Smooth muscle cell (in vitro differentiated cells): ENCODE measurements around the gene TPX2. TPM values are rescaled to one million over a fixed set of nuclear protein-coding genes. Genes with fewer than 3 reads are reported as not detected.

Experiments
- DNase-seq: peaks from one replicate; lab custom pipeline; 2025; ENCODE audit not compliant: unreplicated experiment; lab: John Stamatoyannopoulos, UW
- H2AFZ ChIP-seq: fragments of 200-600 bp; sonication (generic); 2 replicates; pipeline ENCODE4 v1.6.0; 2016; ENCODE audit warnings: antibody characterized with exemption, low read depth, mild to moderate bottlenecking
- H3F3A ChIP-seq: fragments of 200-600 bp; sonication (generic); 2 replicates; pipeline ENCODE4 v1.6.0; 2017; ENCODE audit warnings: antibody characterized with exemption, low read depth
- H3K27ac ChIP-seq: fragments of 200-600 bp; sonication (generic); 2 replicates; pipeline ENCODE4 v1.5.1; 2016; ENCODE audit warnings: low read depth, mild to moderate bottlenecking
- H3K27me3 ChIP-seq: fragments of 200-600 bp; sonication (generic); 2 replicates; pipeline ENCODE4 v1.6.1; 2016; ENCODE audit warnings: low read depth, mild to moderate bottlenecking
- H3K36me3 ChIP-seq: fragments of 200-600 bp; sonication (generic); 2 replicates; pipeline ENCODE4 v1.5.1; 2016; ENCODE audit warnings: low read depth
- H3K4me1 ChIP-seq: fragments of 200-600 bp; sonication (generic); 2 replicates; pipeline ENCODE4 v1.5.1; 2016; ENCODE audit warnings: low read depth
- H3K4me2 ChIP-seq: fragments of 200-600 bp; sonication (generic); 2 replicates; pipeline ENCODE4 v1.6.0; 2016; ENCODE audit warnings: mild to moderate bottlenecking
- H3K4me3 ChIP-seq: fragments of 200-600 bp; sonication (generic); 2 replicates; pipeline ENCODE4 v1.5.1; 2016; ENCODE audit warnings: mild to moderate bottlenecking
- H3K79me2 ChIP-seq: fragments of 200-600 bp; sonication (generic); 2 replicates; pipeline ENCODE4 v1.6.0; 2016; ENCODE audit warnings: low read depth, mild to moderate bottlenecking
- H3K9ac ChIP-seq: fragments of 200-600 bp; sonication (generic); 2 replicates; pipeline ENCODE4 v1.6.0; 2016; ENCODE audit warnings: low read depth
- H3K9me3 ChIP-seq: fragments of 200-600 bp; sonication (generic); replicated peaks from 2 replicates; pipeline ENCODE4 v1.5.1; 2016; ENCODE audit warnings: low read depth
- H4K20me1 ChIP-seq: fragments of 200-600 bp; sonication (generic); 2 replicates; pipeline ENCODE4 v1.6.0; 2016; ENCODE audit warnings: low read depth
- CTCF ChIP-seq: fragments of 200-600 bp; sonication (generic); IDR thresholded peaks from 2 replicates; pipeline ENCODE4 v1.5.1; 2017; ENCODE audit warnings: borderline replicate concordance, mild to moderate bottlenecking, antibody characterized with exemption; ENCODE audit not compliant: insufficient read depth, poor library complexity, severe bottlenecking
- WGBS: methylation state at CpG from one replicate; pipeline ENCODE4 v1.1.7; 2016; ENCODE audit warnings: low lambda C conversion rate; 5-methylcytosine and 5-hydroxymethylcytosine counted together
- polyA plus RNA-seq: library from polyadenylated mRNA; unstranded; fragments of >200 nt; fragmentation: Nextera tagmentation; extraction: Ambion mirVana; gene quantifications from 2 replicates; pipeline ENCODE4 v1.2.1, GENCODE V29; 2016
- total RNA-seq: library from RNA; depleted of rRNA; stranded (reverse); fragments of >200 nt; gene quantifications from 2 replicates; pipeline ENCODE4 v1.2.3, GENCODE V29; 2014

The TPX2 gene
- total and polyA plus RNA-seq, 2 experiments from 2014 or later, result 21.7 to 24.5 TPM

GRCh38 chr20:31695849-31696804 is 43.0 kb upstream of the TPX2 start:
- no peak overlapping the region for H3K4me3 ChIP-seq
- no peak overlapping the region for H3K9ac ChIP-seq
- peak overlapping the region; percentile 12 for H3K27ac ChIP-seq
- H3K79me2 ChIP-seq, result peaks cover 54% of the 10 kb centered on the region
- H4K20me1 ChIP-seq, result peaks cover 5% of the 10 kb centered on the region
- no peaks in the 10 kb centered on the region for H3K9me3 ChIP-seq
- 83% methylated on average over 12 of the region's 12 CpGs for WGBS
- H3K27me3 ChIP-seq, result no peaks in the 10 kb centered on the region
- peaks cover 16% of the 10 kb centered on the region for H3K4me1 ChIP-seq
- H3F3A ChIP-seq, result peaks cover 16% of the 10 kb centered on the region
- H3K4me2 ChIP-seq, result no peak overlapping the region
- no peak overlapping the region for H2AFZ ChIP-seq
- H3K36me3 ChIP-seq, result no peaks in the 10 kb centered on the region
- DNase-seq, result no peak
- TF ChIP-seq CTCF, result no peak

GRCh38 chr20:31698243-31698802 is 40.8 kb upstream of the TPX2 start:
- Histone ChIP-seq H3K9ac (peak overlapping the region; percentile 68), H4K20me1 (peaks cover 4% of the 10 kb centered on the region), H3K27me3 (no peaks in the 10 kb centered on the region), H3K27ac (peak overlapping the region; percentile 96), H3K4me2 (peak overlapping the region; percentile 58), H3K4me1 (peaks cover 12% of the 10 kb centered on the region), H3K79me2 (peaks cover 62% of the 10 kb centered on the region), H3K4me3 (no peak overlapping the region), H3F3A (peaks cover 16% of the 10 kb centered on the region), H3K36me3 (no peaks in the 10 kb centered on the region), H2AFZ (no peak overlapping the region), H3K9me3 (no peaks in the 10 kb centered on the region)
- no peak for DNase-seq
- no peak for TF ChIP-seq CTCF
- WGBS, result 97% methylated on average over 8 of the region's 8 CpGs

- H3K4me3 ChIP-seq, result no peak overlapping the region
- no peak for TF ChIP-seq CTCF
- no peaks in the 10 kb centered on the region for H3K9me3 ChIP-seq
- DNase-seq, result no peak
- H3K9ac ChIP-seq, result peak overlapping the region; percentile 82
- peak overlapping the region; percentile 58 for H3K4me2 ChIP-seq
- no peaks in the 10 kb centered on the region for H3K27me3 ChIP-seq
- peaks cover 55% of the 10 kb centered on the region for H3K79me2 ChIP-seq
- no peaks in the 10 kb centered on the region for H4K20me1 ChIP-seq
- peak overlapping the region; percentile 96 for H3K27ac ChIP-seq
- H2AFZ ChIP-seq, result no peak overlapping the region
- H3K36me3 ChIP-seq, result no peaks in the 10 kb centered on the region
- H3F3A ChIP-seq, result peaks cover 16% of the 10 kb centered on the region
- peaks cover 7% of the 10 kb centered on the region for H3K4me1 ChIP-seq
- 56% methylated on average over 6 of the region's 6 CpGs for WGBS
Observed at GRCh38 chr20:31698803-31699718, 40.0 kb upstream of the TPX2 start.
